GM12891 (cell line): Measurements from ENCODE around the gene CAMTA1.

Source experiments
- POLR2A ChIP-seq: IDR thresholded peaks from 2 replicates; pipeline ENCODE4 v1.6.1; 2011; ENCODE audit warnings: low read depth, low read length, control low read depth
- POLR2AphosphoS5 ChIP-seq: IDR thresholded peaks from 2 replicates; pipeline ENCODE4 v1.6.1; 2011; ENCODE audit warnings: low read depth, low read length, control low read depth
- POU2F2 ChIP-seq: IDR thresholded peaks from 2 replicates; pipeline ENCODE4 v1.6.1; 2011; ENCODE audit warnings: low read depth, mild to moderate bottlenecking, control low read depth, low read length, moderate library complexity
- TAF1 ChIP-seq: IDR thresholded peaks from 2 replicates; pipeline ENCODE4 v1.6.1; 2011; ENCODE audit warnings: low read depth, low read length, control low read depth

DNA sequence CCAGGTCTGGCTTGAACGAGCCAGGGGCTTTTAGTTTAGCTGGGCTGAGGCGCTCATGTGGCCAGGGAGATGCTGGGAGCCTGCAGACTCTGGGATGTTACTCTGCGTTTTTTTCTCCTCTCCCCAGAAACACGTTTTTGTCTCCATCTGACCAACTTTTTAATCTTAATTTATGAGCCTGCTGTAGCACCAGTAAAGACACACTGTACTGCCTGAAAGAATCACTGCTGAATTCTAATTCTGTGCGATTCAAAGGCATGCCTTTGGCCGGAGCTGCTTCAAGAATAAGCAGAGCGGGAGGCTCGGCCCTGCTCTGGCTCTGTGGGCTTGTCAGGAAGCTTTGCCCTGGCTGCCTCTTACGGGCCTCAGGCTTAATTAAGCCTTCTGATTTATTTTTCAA is 129.5 kb downstream of the CAMTA1 start:
- TF ChIP-seq POLR2A = no peak
- TF ChIP-seq POLR2AphosphoS5 = no peak
- TF ChIP-seq TAF1 = no peak
- TF ChIP-seq POU2F2 = no peak
